ENCODE results near the gene MBD5. TPM values are rescaled to one million over a fixed set of nuclear protein-coding genes. Genes with fewer than 3 reads are reported as not detected.

MBD5 gene
- total and polyA plus RNA-seq, 12 donors = 5.6 to 61.7 (median 40.5) TPM

- intact Hi-C loops (cut with DNase I) = no loop called here
- no peak for DNase-seq
- Histone ChIP-seq H3K4me1 (replicated peaks in 1 of 2) (no peaks in the 10 kb centered on the region), H3K36me3 (replicated peaks in 1 of 2) (no peaks in the 10 kb centered on the region), H3K27me3 (no peaks in the 10 kb centered on the region), H3K4me3 (no peak overlapping the region), H3K27ac (no peak overlapping the region), H3K9me3 (replicated peaks in 1 of 3) (no peaks in the 10 kb centered on the region)
- TF ChIP-seq, protein P1, sequence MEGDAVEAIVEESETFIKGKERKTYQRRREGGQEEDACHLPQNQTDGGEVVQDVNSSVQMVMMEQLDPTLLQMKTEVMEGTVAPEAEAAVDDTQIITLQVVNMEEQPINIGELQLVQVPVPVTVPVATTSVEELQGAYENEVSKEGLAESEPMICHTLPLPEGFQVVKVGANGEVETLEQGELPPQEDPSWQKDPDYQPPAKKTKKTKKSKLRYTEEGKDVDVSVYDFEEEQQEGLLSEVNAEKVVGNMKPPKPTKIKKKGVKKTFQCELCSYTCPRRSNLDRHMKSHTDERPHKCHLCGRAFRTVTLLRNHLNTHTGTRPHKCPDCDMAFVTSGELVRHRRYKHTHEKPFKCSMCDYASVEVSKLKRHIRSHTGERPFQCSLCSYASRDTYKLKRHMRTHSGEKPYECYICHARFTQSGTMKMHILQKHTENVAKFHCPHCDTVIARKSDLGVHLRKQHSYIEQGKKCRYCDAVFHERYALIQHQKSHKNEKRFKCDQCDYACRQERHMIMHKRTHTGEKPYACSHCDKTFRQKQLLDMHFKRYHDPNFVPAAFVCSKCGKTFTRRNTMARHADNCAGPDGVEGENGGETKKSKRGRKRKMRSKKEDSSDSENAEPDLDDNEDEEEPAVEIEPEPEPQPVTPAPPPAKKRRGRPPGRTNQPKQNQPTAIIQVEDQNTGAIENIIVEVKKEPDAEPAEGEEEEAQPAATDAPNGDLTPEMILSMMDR (IDR thresholded peaks at IDR 0.05) = no peak
- no peak for TF ChIP-seq POLR2A (IDR thresholded peaks at IDR 0.05)
- 90 to 96% (median 91%) methylated on average over 4 of the region's 4 CpGs for WGBS, 4 donors
Measured at GRCh38 chr2:148490840-148491439, 470.0 kb downstream of the MBD5 start.

- intact Hi-C loops (cut with DNase I) = no loop called here
- H3K36me3 ChIP-seq (replicated peaks in 1 of 2) = no peaks in the 10 kb centered on the region
Measured at GRCh38 chr2:148493822-148494563, 473.1 kb downstream of the MBD5 start.

GRCh38 chr2:148495586-148495985 is 474.7 kb downstream of the MBD5 start:
- WGBS, 4 donors = 72 to 86% (median 80%) methylated on average over 2 of the region's 2 CpGs
- no peaks in the 10 kb centered on the region for H3K36me3 ChIP-seq (replicated peaks in 1 of 2)
- intact Hi-C loops (cut with DNase I) = no loop called here
- no peak overlapping the region for H3K4me3 ChIP-seq
- no peaks in the 10 kb centered on the region for H3K4me1 ChIP-seq (replicated peaks in 1 of 2)
- TF ChIP-seq, protein P1 (IDR thresholded peaks at IDR 0.05) = no peak
- no peak for TF ChIP-seq POLR2A (IDR thresholded peaks at IDR 0.05)
- H3K27me3 ChIP-seq = no peaks in the 10 kb centered on the region
- H3K9me3 ChIP-seq (replicated peaks in 1 of 3) = no peaks in the 10 kb centered on the region
- no peak for DNase-seq
- H3K27ac ChIP-seq = no peak overlapping the region

More at GRCh38 chr2:148493822-148494563, 473.1 kb downstream of the MBD5 start:
- no peak for DNase-seq
- Histone ChIP-seq H3K9me3 (replicated peaks in 1 of 3) (no peaks in the 10 kb centered on the region), H3K27me3 (no peaks in the 10 kb centered on the region), H3K27ac (no peak overlapping the region), H3K4me1 (replicated peaks in 1 of 2) (no peaks in the 10 kb centered on the region), H3K4me3 (no peak overlapping the region)
- no peak for TF ChIP-seq POLR2A (IDR thresholded peaks at IDR 0.05)
- TF ChIP-seq, protein P1 (IDR thresholded peaks at IDR 0.05) = no peak
- WGBS, 4 donors = 79 to 87% (median 82%) methylated on average over 2 of the region's 2 CpGs

- intact Hi-C loops (cut with DNase I) = loop anchor here in 1 of 2 donors (10.0 kb wide), 2 partner anchors 507 to 557 kb away; no protein-coding TSS in a partner anchor
- 45 to 67% (median 57%) methylated on average over 1 of the region's 1 CpG for WGBS, 4 donors
- no peak for TF ChIP-seq POLR2A (IDR thresholded peaks at IDR 0.05)
- TF ChIP-seq, protein P1 (IDR thresholded peaks at IDR 0.05) = no peak
- no peaks in the 10 kb centered on the region for H3K4me1 ChIP-seq (replicated peaks in 1 of 2)
- H3K9me3 ChIP-seq (replicated peaks in 1 of 3) = no peaks in the 10 kb centered on the region
- no peak for DNase-seq
- H3K27ac ChIP-seq = no peak overlapping the region
- no peak overlapping the region for H3K4me3 ChIP-seq
- no peaks in the 10 kb centered on the region for H3K27me3 ChIP-seq
- H3K36me3 ChIP-seq (replicated peaks in 1 of 2) = no peaks in the 10 kb centered on the region
Measured at GRCh38 chr2:148501545-148501944, 480.7 kb downstream of the MBD5 start.

Measured in adrenal gland (tissue), 12 donors.